ENCODE measurements around the gene SORBS2.

DNA sequence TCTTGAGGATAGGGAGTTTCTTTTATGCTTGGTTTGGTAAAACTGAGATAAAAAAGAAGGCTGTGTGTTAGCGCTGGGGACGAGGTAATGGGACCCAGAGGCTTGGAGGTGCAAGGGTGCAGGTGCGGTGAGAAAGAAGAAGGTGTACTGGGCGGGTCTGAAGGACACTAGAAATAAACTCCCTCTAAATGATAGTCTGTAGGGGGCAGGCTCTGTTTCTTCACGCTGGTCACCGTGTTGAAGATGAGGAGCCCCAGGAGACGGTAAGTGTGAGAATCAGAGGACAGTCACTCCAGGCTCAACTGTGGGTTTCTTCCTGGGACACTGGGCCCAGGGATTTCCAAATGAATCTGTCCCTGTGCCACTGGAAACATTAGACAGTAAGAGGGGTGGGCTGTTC, 131.4 kb downstream of the SORBS2 start:
- TF ChIP-seq CTCF (IDR thresholded peaks at IDR 0.05) (no peak), EP300 (IDR thresholded peaks at IDR 0.05) (no peak), POLR2AphosphoS5 (IDR thresholded peaks at IDR 0.05) (no peak)

All from gastroesophageal sphincter (tissue), 3 donors.